ENCODE data around the gene HARBI1. TPM values are rescaled to one million over a fixed set of nuclear protein-coding genes. Genes with fewer than 3 reads are reported as not detected.

The HARBI1 gene
- polyA plus RNA-seq, 1 experiment = 3.6 TPM

- TF ChIP-seq CTCF (IDR thresholded peaks at IDR 0.05; ENCODE audit: insufficient read depth, low read depth, low read length) = no peak
- no peak overlapping the region for H3K4me3 ChIP-seq (ENCODE audit: low read depth, low read length)
- no peak for DNase-seq (ENCODE audit: low read depth)
- H3K36me3 ChIP-seq (ENCODE audit: control insufficient read depth, insufficient read depth, low read length) = peaks cover 11% of the 10 kb centered on the region
- ChIA-PET CTCF (interaction anchor here (1.3 to 1.5 kb wide), 2 partner anchors 11 to 14 kb away, joined by 3 to 4 read pairs; partner anchors contain the start of genes ATG13 and HARBI1), POLR2A (no interaction called here)
- H3K27me3 ChIP-seq (ENCODE audit: control insufficient read depth, insufficient read depth, low read length) = no peaks in the 10 kb centered on the region
Observed at GRCh38 chr11:46628961-46629360, 11.9 kb upstream of the HARBI1 start.

GRCh38 chr11:46625406-46625805, 8.4 kb upstream of the HARBI1 start:
- CTCF ChIA-PET = interaction anchor here (0.7 to 1.4 kb wide), 3 partner anchors 12 to 86 kb away, joined by 3 to 5 read pairs (median 4); no protein-coding TSS in a partner anchor
- H3K4me3 ChIP-seq (ENCODE audit: low read depth, low read length) = no peak overlapping the region
- no peaks in the 10 kb centered on the region for H3K27me3 ChIP-seq (ENCODE audit: control insufficient read depth, insufficient read depth, low read length)
- TF ChIP-seq CTCF (IDR thresholded peaks at IDR 0.05; ENCODE audit: insufficient read depth, low read depth, low read length) = no peak
- POLR2A ChIA-PET = no interaction called here
- DNase-seq (ENCODE audit: low read depth) = no peak
- H3K36me3 ChIP-seq (ENCODE audit: control insufficient read depth, insufficient read depth, low read length) = peaks cover 5% of the 10 kb centered on the region

GRCh38 chr11:46618837-46619236, 1.8 kb upstream of the HARBI1 start:
- Histone ChIP-seq H3K36me3 (ENCODE audit: control insufficient read depth, insufficient read depth, low read length) (no peaks in the 10 kb centered on the region; the same call in 1 of the 2 replicates), H3K27me3 (ENCODE audit: control insufficient read depth, insufficient read depth, low read length) (no peaks in the 10 kb centered on the region), H3K4me3 (ENCODE audit: low read depth, low read length) (no peak overlapping the region; the same call in 1 of the 2 replicates)
- DNase-seq (ENCODE audit: low read depth) = no peak
- no peak for TF ChIP-seq CTCF (IDR thresholded peaks at IDR 0.05; ENCODE audit: insufficient read depth, low read depth, low read length)
- ChIA-PET POLR2A (no interaction called here), CTCF (interaction anchor here (0.7 to 3.1 kb wide), 17 partner anchors 8 to 236 kb away, joined by 3 to 15 read pairs (median 5); partner anchors contain the start of gene CHRM4)

GRCh38 chr11:46617972-46618314, 916 bp upstream of the HARBI1 start:
- ChIA-PET CTCF (interaction anchor here (0.7 to 3.1 kb wide), 19 partner anchors 9 to 249 kb away, joined by 3 to 15 read pairs (median 5); partner anchors contain the start of gene CHRM4), POLR2A (no interaction called here)
- DNase-seq (ENCODE audit: low read depth) = no peak
- TF ChIP-seq CTCF (IDR thresholded peaks at IDR 0.05; ENCODE audit: insufficient read depth, low read depth, low read length) = no peak
- H3K4me3 ChIP-seq (ENCODE audit: low read depth, low read length) = peak overlapping the region; percentile 100
- H3K36me3 ChIP-seq (ENCODE audit: control insufficient read depth, insufficient read depth, low read length) = no peaks in the 10 kb centered on the region; the same call in 1 of the 2 replicates
- no peaks in the 10 kb centered on the region for H3K27me3 ChIP-seq (ENCODE audit: control insufficient read depth, insufficient read depth, low read length)

- DNase-seq (ENCODE audit: low read depth) = no peak
- POLR2A ChIA-PET = no interaction called here
- no peaks in the 10 kb centered on the region; the same call in 1 of the 2 replicates for H3K36me3 ChIP-seq (ENCODE audit: control insufficient read depth, insufficient read depth, low read length)
Observed at GRCh38 chr11:46616551-46617133, 385 bp downstream of the HARBI1 start.

More at GRCh38 chr11:46616551-46617133, 385 bp downstream of the HARBI1 start:
- H3K27me3 ChIP-seq (ENCODE audit: control insufficient read depth, insufficient read depth, low read length) = no peaks in the 10 kb centered on the region
- CTCF ChIA-PET = interaction anchor here (0.7 to 2.9 kb wide), 10 partner anchors 8 to 256 kb away, joined by 3 to 9 read pairs (median 4); no protein-coding TSS in a partner anchor
- no peak for TF ChIP-seq CTCF (IDR thresholded peaks at IDR 0.05; ENCODE audit: insufficient read depth, low read depth, low read length)
- peak overlapping the region; percentile 100 for H3K4me3 ChIP-seq (ENCODE audit: low read depth, low read length)

Data from BJ (cell line).